Neuronal stem cell (in vitro differentiated cells): ENCODE measurements around the gene ITGA11. TPM values are rescaled to one million over a fixed set of nuclear protein-coding genes. Genes with fewer than 3 reads are reported as not detected.

Experiments
- DNase-seq: peaks from one replicate; pipeline ENCODE4 v3.0.0-alpha.2; 2013; ENCODE audit warnings: low spot score
- H2AFZ ChIP-seq: one replicate; pipeline ENCODE4 v1.6.1; 2013; ENCODE audit warnings: mild to moderate bottlenecking, low read length, inconsistent platforms
- H2AK5ac ChIP-seq: 2 replicates; pipeline ENCODE4 v1.6.1; 2013; ENCODE audit warnings: low read depth, mild to moderate bottlenecking, inconsistent platforms, low read length, moderate library complexity, mixed read lengths
- H2BK120ac ChIP-seq: 2 replicates; pipeline ENCODE4 v1.6.1; 2013; ENCODE audit warnings: low read depth, mild to moderate bottlenecking, inconsistent platforms, low read length, moderate library complexity, mixed read lengths
- H2BK12ac ChIP-seq: one replicate; pipeline ENCODE4 v1.6.1; 2013; ENCODE audit warnings: low read length, inconsistent platforms
- H2BK15ac ChIP-seq: 2 replicates; pipeline ENCODE4 v1.6.1; 2013; ENCODE audit warnings: mild to moderate bottlenecking, low read length, inconsistent platforms, mixed read lengths
- H2BK5ac ChIP-seq: one replicate; pipeline ENCODE4 v1.6.1; 2013; ENCODE audit warnings: inconsistent platforms, mild to moderate bottlenecking, low read length, moderate library complexity
- H3K14ac ChIP-seq: one replicate; pipeline ENCODE4 v1.6.1; 2013; ENCODE audit warnings: low read length, inconsistent platforms
- H3K18ac ChIP-seq: 2 replicates; pipeline ENCODE4 v1.6.1; 2013; ENCODE audit warnings: low read length, inconsistent platforms
- H3K23ac ChIP-seq: 2 replicates; pipeline ENCODE4 v1.6.1; 2013; ENCODE audit warnings: low read depth, mild to moderate bottlenecking, mixed read lengths, low read length, inconsistent platforms; ENCODE audit not compliant: poor library complexity
- H3K27ac ChIP-seq: replicated peaks from 3 replicates; pipeline ENCODE4 v1.5.1; 2013; ENCODE audit warnings: low read length, inconsistent platforms
- H3K27me3 ChIP-seq, 3 experiments: 2 replicates each; pipeline ENCODE4 v1.6.1; 2013; ENCODE audit warnings: low read length in 3 of 3, mild to moderate bottlenecking in 2 of 3, inconsistent platforms in 1 of 3, low read depth in 1 of 3, mixed read lengths in 1 of 3, moderate library complexity in 1 of 3; ENCODE audit not compliant: control insufficient read depth in 3 of 3, insufficient read depth in 3 of 3
- H3K36me3 ChIP-seq, 2 donors: replicated peaks in 1 of 2; 2 replicates each; pipeline ENCODE4 v1.6.1; 2013; ENCODE audit warnings: low read length in 2 of 2; ENCODE audit not compliant: control insufficient read depth in 2 of 2, insufficient read depth in 2 of 2
- H3K4ac ChIP-seq: 2 replicates; pipeline ENCODE4 v1.6.1; 2013; ENCODE audit warnings: inconsistent platforms, mild to moderate bottlenecking, low read length, moderate library complexity
- H3K4me1 ChIP-seq, 2 donors: 1 replicate in 1 of 2; 2 replicates in 1 of 2; pipeline ENCODE4 v1.6.1; 2013; ENCODE audit warnings: low read length in 2 of 2, low read depth in 1 of 2; ENCODE audit not compliant: control insufficient read depth in 2 of 2, insufficient read depth in 1 of 2
- H3K4me2 ChIP-seq: one replicate; pipeline ENCODE4 v1.6.1; 2013; ENCODE audit warnings: mild to moderate bottlenecking, low read length, inconsistent platforms; ENCODE audit not compliant: insufficient read depth, poor library complexity, severe bottlenecking
- H3K4me3 ChIP-seq, 2 donors: 2 replicates each; pipeline ENCODE4 v1.5.1; 2013; ENCODE audit warnings: low read length in 2 of 2, mild to moderate bottlenecking in 2 of 2, inconsistent platforms in 1 of 2, moderate library complexity in 1 of 2
- H3K79me1 ChIP-seq: one replicate; pipeline ENCODE4 v1.6.1; 2013; ENCODE audit warnings: low read depth, mild to moderate bottlenecking, inconsistent platforms, low read length, moderate library complexity
- H3K9ac ChIP-seq: one replicate; pipeline ENCODE4 v1.6.1; 2013; ENCODE audit warnings: mild to moderate bottlenecking, low read depth, low read length, inconsistent platforms; ENCODE audit not compliant: poor library complexity
- H3K9me3 ChIP-seq, 2 donors: replicated peaks in 1 of 2; 2 replicates each; pipeline versions ENCODE3 to v1.6.1; 2013; ENCODE audit warnings: low read length in 2 of 2, mild to moderate bottlenecking in 2 of 2, inconsistent platforms in 1 of 2, low read depth in 1 of 2, mixed read lengths in 1 of 2, moderate library complexity in 1 of 2; ENCODE audit not compliant: control insufficient read depth in 2 of 2, insufficient read depth in 1 of 2
- H4K8ac ChIP-seq: one replicate; pipeline ENCODE4 v1.6.1; 2013; ENCODE audit warnings: low read depth, mild to moderate bottlenecking, inconsistent platforms, low read length, moderate library complexity
- H4K91ac ChIP-seq: one replicate; pipeline ENCODE4 v1.6.1; 2013; ENCODE audit warnings: low read length, low read depth, mild to moderate bottlenecking, inconsistent platforms; ENCODE audit not compliant: poor library complexity
- WGBS, 2 donors: extraction: QIAGEN DNeasy Blood & Tissue Kit; methylation state at CpG; one replicate each; pipeline ENCODE4 v1.1.7; 2013; ENCODE audit warnings: missing lambda C conversion rate in 2 of 2, mixed read lengths in 1 of 2; ENCODE audit not compliant: insufficient read length in 2 of 2, insufficient replicate concordance in 1 of 2; ENCODE audit errors: extremely low coverage in 2 of 2; 5-methylcytosine and 5-hydroxymethylcytosine counted together
- polyA plus RNA-seq, 2 experiments: library from polyadenylated mRNA; stranded (reverse); fragments of 200-250 nt; gene quantifications; one replicate each; pipeline ENCODE4 v1.2.3, GENCODE V29; 2013

The ITGA11 gene, protein sequence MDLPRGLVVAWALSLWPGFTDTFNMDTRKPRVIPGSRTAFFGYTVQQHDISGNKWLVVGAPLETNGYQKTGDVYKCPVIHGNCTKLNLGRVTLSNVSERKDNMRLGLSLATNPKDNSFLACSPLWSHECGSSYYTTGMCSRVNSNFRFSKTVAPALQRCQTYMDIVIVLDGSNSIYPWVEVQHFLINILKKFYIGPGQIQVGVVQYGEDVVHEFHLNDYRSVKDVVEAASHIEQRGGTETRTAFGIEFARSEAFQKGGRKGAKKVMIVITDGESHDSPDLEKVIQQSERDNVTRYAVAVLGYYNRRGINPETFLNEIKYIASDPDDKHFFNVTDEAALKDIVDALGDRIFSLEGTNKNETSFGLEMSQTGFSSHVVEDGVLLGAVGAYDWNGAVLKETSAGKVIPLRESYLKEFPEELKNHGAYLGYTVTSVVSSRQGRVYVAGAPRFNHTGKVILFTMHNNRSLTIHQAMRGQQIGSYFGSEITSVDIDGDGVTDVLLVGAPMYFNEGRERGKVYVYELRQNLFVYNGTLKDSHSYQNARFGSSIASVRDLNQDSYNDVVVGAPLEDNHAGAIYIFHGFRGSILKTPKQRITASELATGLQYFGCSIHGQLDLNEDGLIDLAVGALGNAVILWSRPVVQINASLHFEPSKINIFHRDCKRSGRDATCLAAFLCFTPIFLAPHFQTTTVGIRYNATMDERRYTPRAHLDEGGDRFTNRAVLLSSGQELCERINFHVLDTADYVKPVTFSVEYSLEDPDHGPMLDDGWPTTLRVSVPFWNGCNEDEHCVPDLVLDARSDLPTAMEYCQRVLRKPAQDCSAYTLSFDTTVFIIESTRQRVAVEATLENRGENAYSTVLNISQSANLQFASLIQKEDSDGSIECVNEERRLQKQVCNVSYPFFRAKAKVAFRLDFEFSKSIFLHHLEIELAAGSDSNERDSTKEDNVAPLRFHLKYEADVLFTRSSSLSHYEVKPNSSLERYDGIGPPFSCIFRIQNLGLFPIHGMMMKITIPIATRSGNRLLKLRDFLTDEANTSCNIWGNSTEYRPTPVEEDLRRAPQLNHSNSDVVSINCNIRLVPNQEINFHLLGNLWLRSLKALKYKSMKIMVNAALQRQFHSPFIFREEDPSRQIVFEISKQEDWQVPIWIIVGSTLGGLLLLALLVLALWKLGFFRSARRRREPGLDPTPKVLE
- 0.06 TPM for polyA plus RNA-seq (2013, experiment 1 of 2)
- polyA plus RNA-seq (2013, experiment 2 of 2): 0.10 TPM

- Histone ChIP-seq H3K9me3 (no peaks in the 10 kb centered on the region), H3K4me2 (peak within 1 kb of the TSS; percentile 94), H3K4me3 (peak within 1 kb of the TSS in 1 of 2 donors; percentile 74), H2BK120ac (no peak within 1 kb of the TSS), H3K4me1 (peaks cover 3 to 8% of the 10 kb centered on the region in 2 donors), H2BK12ac (no peak within 1 kb of the TSS), H3K36me3 (no peaks in the 10 kb centered on the region), H3K4ac (no peak within 1 kb of the TSS), H4K8ac (no peak within 1 kb of the TSS), H2AFZ (peak within 1 kb of the TSS; percentile 86), H3K9ac (peak within 1 kb of the TSS; percentile 71), H4K91ac (no peak within 1 kb of the TSS), H3K79me1 (no peaks in the 10 kb centered on the region), H3K18ac (peak within 1 kb of the TSS; percentile 78), H3K14ac (no peak within 1 kb of the TSS), H2BK15ac (peak within 1 kb of the TSS; percentile 17), H2BK5ac (no peak within 1 kb of the TSS), H3K27me3 (peaks cover 7 to 96% (median 49%) of the 10 kb centered on the region in 3 experiments), H3K23ac (peak within 1 kb of the TSS; percentile 52), H3K27ac (no peak within 1 kb of the TSS), H2AK5ac (peak within 1 kb of the TSS; percentile 35)
- no CpG with 5 or more reads among the region's 49 CpGs for WGBS, 2 donors
- peak; percentile 52 for DNase-seq
Observed at GRCh38 chr15:68431792-68432401, at the start of gene ITGA11. ITGA11 (minus strand) TSS chr15:68432163; CDS start chr15:68432066, 97 bp downstream.

DNA sequence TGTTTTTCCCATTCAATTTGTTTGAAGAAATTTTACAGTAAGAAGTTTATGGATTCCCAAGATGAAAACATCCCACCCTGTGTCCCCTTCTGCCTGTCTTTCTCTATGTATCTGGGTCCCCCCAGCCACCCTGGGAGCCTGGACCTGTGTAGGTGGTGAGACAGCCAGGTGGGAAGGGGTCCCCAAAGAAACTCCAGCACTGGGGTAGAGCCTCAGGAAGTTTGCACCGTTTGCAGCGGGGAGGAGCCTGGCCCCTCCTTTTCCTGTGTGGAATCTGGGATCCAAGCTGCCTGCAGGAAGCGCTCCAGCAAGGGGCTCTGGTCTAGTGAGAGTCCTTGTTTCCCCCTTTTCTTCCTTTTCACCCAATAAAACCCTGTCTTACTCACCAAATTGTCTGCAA is 49.4 kb upstream of the ITGA11 start:
- Histone ChIP-seq H3K4me2 (no peak overlapping the region), H3K14ac (no peak overlapping the region), H2AK5ac (no peak overlapping the region)

DNA sequence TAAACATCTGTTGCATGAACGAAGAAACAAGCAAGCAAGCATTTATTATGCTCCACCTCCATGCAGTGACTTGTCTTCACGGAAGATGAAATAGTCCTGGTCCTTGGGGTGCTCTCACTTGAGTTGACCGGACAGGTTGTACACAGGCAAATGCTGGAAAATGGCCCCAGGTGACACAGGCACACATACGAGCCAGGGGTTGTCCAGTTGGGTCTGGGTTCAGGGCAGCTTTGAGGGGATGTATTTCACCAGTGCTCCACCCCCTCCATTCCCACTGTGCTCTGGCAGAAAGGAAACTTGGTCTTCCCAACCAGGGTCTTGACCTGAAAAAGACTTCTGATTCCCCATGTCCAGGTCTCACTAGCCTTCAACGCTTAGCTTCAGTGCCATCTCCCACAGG is 48.3 kb upstream of the ITGA11 start:
- H3K18ac ChIP-seq: no peak overlapping the region
- H3K9me3 ChIP-seq: no peaks in the 10 kb centered on the region
- no peak overlapping the region for H3K4me2 ChIP-seq
- no peak overlapping the region for H3K23ac ChIP-seq
- H2BK15ac ChIP-seq: no peak overlapping the region
- peaks cover 0 to 3% of the 10 kb centered on the region in 2 donors for H3K4me1 ChIP-seq
- no peak overlapping the region for H3K9ac ChIP-seq
- WGBS, 2 donors: no CpG with 5 or more reads among the region's 5 CpGs
- no peak for DNase-seq
- no peak overlapping the region for H2BK12ac ChIP-seq
- H2BK120ac ChIP-seq: no peak overlapping the region
- H4K8ac ChIP-seq: no peak overlapping the region
- peaks cover 0 to 2% (median 0%) of the 10 kb centered on the region in 3 experiments for H3K27me3 ChIP-seq
- no peaks in the 10 kb centered on the region for H3K79me1 ChIP-seq
- no peak overlapping the region for H3K4ac ChIP-seq
- H2AFZ ChIP-seq: no peak overlapping the region
- no peak overlapping the region for H4K91ac ChIP-seq
- no peak overlapping the region for H2BK5ac ChIP-seq
- H3K4me3 ChIP-seq: no peak overlapping the region
- H3K36me3 ChIP-seq: no peaks in the 10 kb centered on the region
- no peak overlapping the region for H3K14ac ChIP-seq
- H3K27ac ChIP-seq: no peak overlapping the region
- H2AK5ac ChIP-seq: no peak overlapping the region

More for the DNA sequence above, 49.4 kb upstream of the ITGA11 start:
- no peaks in the 10 kb centered on the region for H3K9me3 ChIP-seq
- no peak overlapping the region for H3K4ac ChIP-seq
- H3K36me3 ChIP-seq: no peaks in the 10 kb centered on the region
- WGBS, 2 donors: no CpG with 5 or more reads among the region's 3 CpGs
- no peak overlapping the region for H3K27ac ChIP-seq
- H2BK120ac ChIP-seq: no peak overlapping the region
- peaks cover 0 to 3% of the 10 kb centered on the region in 2 donors for H3K4me1 ChIP-seq
- H2BK12ac ChIP-seq: no peak overlapping the region
- H2BK15ac ChIP-seq: no peak overlapping the region
- no peak overlapping the region for H2BK5ac ChIP-seq
- H3K4me3 ChIP-seq: no peak overlapping the region
- no peak overlapping the region for H3K23ac ChIP-seq
- no peak overlapping the region for H4K91ac ChIP-seq
- no peak overlapping the region for H2AFZ ChIP-seq
- DNase-seq: no peak
- no peaks in the 10 kb centered on the region for H3K79me1 ChIP-seq
- no peak overlapping the region for H3K18ac ChIP-seq
- H3K27me3 ChIP-seq: peaks cover 0 to 5% (median 0%) of the 10 kb centered on the region in 3 experiments
- H4K8ac ChIP-seq: no peak overlapping the region
- no peak overlapping the region for H3K9ac ChIP-seq
